IMR-90 (cell line): ENCODE data around the gene PEX6. TPM values are rescaled to one million over a fixed set of nuclear protein-coding genes. Genes with fewer than 3 reads are reported as not detected.

Experiments used
- ATAC-seq: fragments of 200-7000 bp; cut with Tn5 transposase; 2 replicates; pipeline ENCODE4 v1.9.1; 2020; ENCODE audit warnings: low read depth, mild to moderate bottlenecking, moderate library complexity
- BruUV-seq: library from RNA; stranded (reverse); fragments of 400-500 nt; replicated peaks from 2 replicates; lab custom pipeline; 2021; lab: Mats Ljungman, UMichigan
- CTCF ChIA-PET: fragments of 300-600 bp; formaldehyde crosslinking; extraction: SDS; loops from one replicate; lab custom pipeline; 2021; ENCODE audit warnings: antibody characterized with exemption; lab: Yijun Ruan, JAX
- POLR2A ChIA-PET: fragments of 300-600 bp; sonication (Branson Sonifier 250); formaldehyde crosslinking; loops from one replicate; lab custom pipeline; 2022; ENCODE audit warnings: antibody characterized with exemption; ENCODE audit not compliant: unreplicated experiment; lab: Charles Lee
- DNase-seq: peaks from one replicate; pipeline ENCODE4 v3.0.0; 2013
- H2AFZ ChIP-seq: replicated peaks from 2 replicates; pipeline ENCODE3; 2013; ENCODE audit warnings: low read length, mild to moderate bottlenecking; ENCODE audit not compliant: poor library complexity
- H2AK5ac ChIP-seq: 2 replicates; pipeline ENCODE4 v1.6.1; 2013; ENCODE audit warnings: low read depth, low read length, inconsistent platforms
- H2AK9ac ChIP-seq: replicated peaks from 2 replicates; pipeline ENCODE3; 2013; ENCODE audit warnings: mild to moderate bottlenecking, low read depth, low read length, moderate library complexity; ENCODE audit not compliant: poor library complexity
- H2BK120ac ChIP-seq: 2 replicates; pipeline ENCODE4 v1.6.1; 2013; ENCODE audit warnings: low read depth, low read length, inconsistent platforms
- H2BK15ac ChIP-seq: 3 replicates; pipeline ENCODE4 v1.6.1; 2013; ENCODE audit warnings: low read depth, low read length, inconsistent platforms
- H2BK20ac ChIP-seq: 2 replicates; pipeline ENCODE4 v1.6.1; 2013; ENCODE audit warnings: low read depth, mild to moderate bottlenecking, inconsistent platforms, low read length, moderate library complexity
- H2BK5ac ChIP-seq: 2 replicates; pipeline ENCODE4 v1.6.1; 2013; ENCODE audit warnings: mild to moderate bottlenecking, low read depth, low read length, inconsistent platforms; ENCODE audit not compliant: poor library complexity, severe bottlenecking
- H3K14ac ChIP-seq: replicated peaks from 2 replicates; pipeline ENCODE4 v1.6.1; 2013; ENCODE audit warnings: low read depth, low read length, inconsistent platforms
- H3K18ac ChIP-seq: 2 replicates; pipeline ENCODE4 v1.6.1; 2013; ENCODE audit warnings: low read depth, low read length, control low read depth
- H3K23ac ChIP-seq: 2 replicates; pipeline ENCODE4 v1.6.1; 2013; ENCODE audit warnings: low read depth, low read length, inconsistent platforms
- H3K27ac ChIP-seq: 2 replicates; pipeline ENCODE4 v1.5.1; 2013; ENCODE audit warnings: mild to moderate bottlenecking, control low read depth, low read length; ENCODE audit not compliant: insufficient read depth
- H3K27me3 ChIP-seq: 2 replicates; pipeline ENCODE4 v1.6.1; 2013; ENCODE audit warnings: low read length; ENCODE audit not compliant: control insufficient read depth, insufficient read depth
- H3K36me3 ChIP-seq: 2 replicates; pipeline ENCODE4 v1.6.1; 2013; ENCODE audit warnings: low read length, mixed read lengths; ENCODE audit not compliant: control insufficient read depth, insufficient read depth
- H3K4ac ChIP-seq: 2 replicates; pipeline ENCODE4 v1.6.1; 2013; ENCODE audit warnings: low read depth, low read length, inconsistent platforms
- H3K4me1 ChIP-seq: 2 replicates; pipeline ENCODE4 v1.6.1; 2013; ENCODE audit warnings: low read length, mixed read lengths; ENCODE audit not compliant: control insufficient read depth, insufficient read depth
- H3K4me2 ChIP-seq: 2 replicates; pipeline ENCODE4 v1.6.1; 2013; ENCODE audit warnings: low read depth, mild to moderate bottlenecking, control low read depth, low read length, moderate library complexity
- H3K4me3 ChIP-seq: 2 replicates; pipeline ENCODE4 v1.5.1; 2013; ENCODE audit warnings: low read depth, mild to moderate bottlenecking, control low read depth, low read length, moderate library complexity; ENCODE audit not compliant: insufficient read depth
- H3K56ac ChIP-seq: 2 replicates; pipeline ENCODE4 v1.6.1; 2013; ENCODE audit warnings: low read length, inconsistent platforms; ENCODE audit not compliant: insufficient read depth; ENCODE audit errors: extremely low read depth
- H3K79me1 ChIP-seq, 2 experiments: 2 replicates each; pipeline ENCODE4 v1.6.1; 2013; ENCODE audit warnings: low read length in 2 of 2, inconsistent platforms in 1 of 2, low read depth in 1 of 2
- H3K9ac ChIP-seq: 2 replicates; pipeline ENCODE4 v1.6.1; 2013; ENCODE audit warnings: low read depth, low read length, control low read depth
- H3K9me1 ChIP-seq: 2 replicates; pipeline ENCODE4 v1.6.1; 2013; ENCODE audit warnings: low read length, inconsistent platforms; ENCODE audit not compliant: insufficient read depth
- H3K9me3 ChIP-seq: 2 replicates; pipeline ENCODE4 v1.6.1; 2013; ENCODE audit warnings: low read length; ENCODE audit not compliant: control insufficient read depth, insufficient read depth
- H4K20me1 ChIP-seq: 2 replicates; pipeline ENCODE4 v1.6.1; 2013; ENCODE audit warnings: low read length, inconsistent platforms; ENCODE audit not compliant: insufficient read depth
- H4K5ac ChIP-seq: 2 replicates; pipeline ENCODE4 v1.6.1; 2013; ENCODE audit warnings: mild to moderate bottlenecking, low read depth, low read length, control low read depth
- H4K8ac ChIP-seq, 2 experiments: 2 replicates each; pipeline ENCODE4 v1.6.1; 2013; ENCODE audit warnings: low read depth in 2 of 2, low read length in 2 of 2, control low read depth in 1 of 2, inconsistent platforms in 1 of 2
- H4K91ac ChIP-seq: 2 replicates; pipeline ENCODE4 v1.6.1; 2013; ENCODE audit warnings: low read depth, low read length, inconsistent platforms; ENCODE audit not compliant: insufficient read depth
- CEBPB ChIP-seq: IDR thresholded peaks from 2 replicates; pipeline ENCODE4 v1.6.1; 2012; ENCODE audit warnings: low read depth, low read length, improper control_type of control experiment
- RAD21 ChIP-seq: IDR thresholded peaks from 2 replicates; pipeline ENCODE4 v1.6.1; 2012; ENCODE audit warnings: low read length, improper control_type of control experiment
- RCOR1 ChIP-seq: IDR thresholded peaks from 2 replicates; pipeline ENCODE4 v1.6.1; 2012; ENCODE audit warnings: mild to moderate bottlenecking, low read length, improper control_type of control experiment; ENCODE audit not compliant: insufficient replicate concordance
- SMC3 ChIP-seq: fragments of 150-350 bp; IDR thresholded peaks from 2 replicates; pipeline ENCODE4 v1.6.1; 2016; ENCODE audit warnings: low read depth, mild to moderate bottlenecking, antibody characterized with exemption, low read length, moderate library complexity
- WGBS, 2 experiments: methylation state at CpG; one replicate each; pipeline versions ENCODE4 v1.1.5 to v1.1.7; 2013; ENCODE audit warnings: missing lambda C conversion rate in 2 of 2; ENCODE audit not compliant: insufficient read length in 1 of 2; ENCODE audit errors: extremely low coverage in 2 of 2; 5-methylcytosine and 5-hydroxymethylcytosine counted together
- dilution Hi-C: fragments of 300-500 bp; cut with HindIII; formaldehyde crosslinking; loops from one replicate; pipeline ENCODE4 v1.14.3; 2018; ENCODE audit warnings: low sequenced_read_pairs; ENCODE audit not compliant: unreplicated experiment
- in situ Hi-C: fragments of 300-500 bp; cut with MboI; formaldehyde crosslinking; loops from 3 replicates; pipeline ENCODE4 v1.14.3; 2019; ENCODE audit warnings: low sequenced_read_pairs, inconsistent platforms, mixed read lengths
- intact Hi-C: fragments of 100-400 bp; cut with micrococcal nuclease; formaldehyde crosslinking; loops from 2 replicates; pipeline ENCODE4 v1.10.0; 2022
- polyA plus RNA-seq, 3 experiments: library from polyadenylated mRNA; depleted of rRNA; stranded (reverse); fragments of >200 nt; gene quantifications; 2 replicates each; pipeline ENCODE4 v1.2.3, GENCODE V29; 2012; ENCODE audit warnings: low replicate concordance in 1 of 3
- total RNA-seq: library from RNA; depleted of rRNA; stranded (reverse); fragments of >200 nt; gene quantifications from 2 replicates; pipeline ENCODE4 v1.2.3, GENCODE V29; 2012
- TF ChIP-seq, protein P1 (sequence below): conservative IDR thresholded peaks from 2 replicates; pipeline ENCODE4 v1.5.1; 2012; ENCODE audit warnings: mild to moderate bottlenecking, low read depth, low read length, improper control_type of control experiment
- TF ChIP-seq, protein P2 (sequence below): fragments of 150-350 bp; IDR thresholded peaks from 2 replicates; pipeline ENCODE4 v1.6.1; 2017; ENCODE audit warnings: mild to moderate bottlenecking, antibody characterized with exemption, low read length, low read depth

The PEX6 gene
- total and polyA plus RNA-seq, 2 of the 4 experiments (the other 2 are of a cell fraction): 10.4 to 10.6 TPM

DNA sequence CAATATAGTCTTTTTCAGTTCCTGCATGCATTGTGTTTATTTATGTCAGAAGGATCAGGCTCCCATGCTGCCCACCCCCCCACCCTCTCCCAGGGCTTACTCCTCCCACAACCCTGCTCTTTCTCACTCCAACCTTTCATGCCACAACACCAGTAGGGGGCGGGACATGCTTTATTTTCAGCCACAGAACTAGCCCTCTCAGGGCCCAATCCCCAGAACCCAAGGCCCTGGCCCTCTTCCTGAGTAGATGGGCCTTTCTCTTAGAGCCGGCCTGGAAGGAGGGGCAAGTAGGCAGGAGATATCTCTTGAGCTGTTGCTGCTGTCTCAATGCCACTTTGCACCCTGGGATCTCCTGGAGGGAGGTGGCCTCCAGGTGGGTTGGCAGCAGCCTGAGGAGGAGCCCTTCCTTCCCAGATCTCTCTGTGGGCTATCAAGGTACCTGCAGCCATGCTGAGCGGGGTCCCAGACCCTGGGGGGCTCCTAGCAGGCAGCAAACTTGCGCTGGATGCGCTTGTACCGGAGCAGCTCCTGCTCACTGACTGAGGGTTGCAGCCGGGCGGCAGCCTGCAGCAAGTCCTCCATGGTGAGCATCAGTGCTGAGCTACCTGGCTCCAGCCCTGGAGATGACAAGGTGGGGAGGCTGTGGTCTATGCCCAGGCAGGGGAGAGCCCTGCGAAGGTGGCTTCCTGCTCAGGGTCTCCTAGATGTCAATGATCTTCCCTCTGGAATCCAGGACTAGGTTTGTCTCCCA lies 15.0 kb downstream of the PEX6 start:
- 93% methylated on average over 6 of the region's 9 CpGs; no CpG with 5 or more reads in 1 of the 2 experiments for WGBS, 2 experiments
- no peak overlapping the region for H3K23ac ChIP-seq
- no peak overlapping the region for H2AK5ac ChIP-seq
- BruUV-seq: TSS peak; percentile 66
- no peaks in the 10 kb centered on the region for H3K27me3 ChIP-seq
- H4K5ac ChIP-seq: no peak overlapping the region
- H3K9me1 ChIP-seq: peaks cover under 1% of the 10 kb centered on the region; the same call in 1 of the 2 replicates
- CTCF ChIA-PET: no interaction called here
- H2BK20ac ChIP-seq: no peak overlapping the region
- H2BK15ac ChIP-seq: no peak overlapping the region
- H2AK9ac ChIP-seq: no peak overlapping the region
- DNase-seq (peak; percentile 58), ATAC-seq (peak; percentile 87)
- H3K4me3 ChIP-seq: no peak overlapping the region
- H3K18ac ChIP-seq: no peak overlapping the region
- H2AFZ ChIP-seq: no peak overlapping the region
- H4K91ac ChIP-seq: no peak overlapping the region
- H3K27ac ChIP-seq: 0 out of 2 replicates have a peak overlapping the region, but pooled peaks have one; percentile 3
- in situ Hi-C loops: no loop called here
- no peak overlapping the region for H3K14ac ChIP-seq
- H4K20me1 ChIP-seq: no peaks in the 10 kb centered on the region
- no peak overlapping the region for H3K56ac ChIP-seq
- H3K4me1 ChIP-seq: peaks cover 7% of the 10 kb centered on the region; the same call in 1 of the 2 replicates
- no peak overlapping the region for H3K4ac ChIP-seq
- peaks cover 47% of the 10 kb centered on the region for H3K36me3 ChIP-seq
- peaks cover 0 to 7% of the 10 kb centered on the region in 2 experiments; a peak in 1 of 4 replicates for H3K79me1 ChIP-seq
- 0 out of 2 replicates have a peak overlapping the region, but pooled peaks have one; percentile 28 for H3K9ac ChIP-seq
- TF ChIP-seq, protein P1, sequence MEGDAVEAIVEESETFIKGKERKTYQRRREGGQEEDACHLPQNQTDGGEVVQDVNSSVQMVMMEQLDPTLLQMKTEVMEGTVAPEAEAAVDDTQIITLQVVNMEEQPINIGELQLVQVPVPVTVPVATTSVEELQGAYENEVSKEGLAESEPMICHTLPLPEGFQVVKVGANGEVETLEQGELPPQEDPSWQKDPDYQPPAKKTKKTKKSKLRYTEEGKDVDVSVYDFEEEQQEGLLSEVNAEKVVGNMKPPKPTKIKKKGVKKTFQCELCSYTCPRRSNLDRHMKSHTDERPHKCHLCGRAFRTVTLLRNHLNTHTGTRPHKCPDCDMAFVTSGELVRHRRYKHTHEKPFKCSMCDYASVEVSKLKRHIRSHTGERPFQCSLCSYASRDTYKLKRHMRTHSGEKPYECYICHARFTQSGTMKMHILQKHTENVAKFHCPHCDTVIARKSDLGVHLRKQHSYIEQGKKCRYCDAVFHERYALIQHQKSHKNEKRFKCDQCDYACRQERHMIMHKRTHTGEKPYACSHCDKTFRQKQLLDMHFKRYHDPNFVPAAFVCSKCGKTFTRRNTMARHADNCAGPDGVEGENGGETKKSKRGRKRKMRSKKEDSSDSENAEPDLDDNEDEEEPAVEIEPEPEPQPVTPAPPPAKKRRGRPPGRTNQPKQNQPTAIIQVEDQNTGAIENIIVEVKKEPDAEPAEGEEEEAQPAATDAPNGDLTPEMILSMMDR: peak; percentile 42
- TF ChIP-seq SMC3 (peak; percentile 44), RAD21 (peak; percentile 50), CEBPB (no peak), RCOR1 (no peak)
- TF ChIP-seq, protein P2, sequence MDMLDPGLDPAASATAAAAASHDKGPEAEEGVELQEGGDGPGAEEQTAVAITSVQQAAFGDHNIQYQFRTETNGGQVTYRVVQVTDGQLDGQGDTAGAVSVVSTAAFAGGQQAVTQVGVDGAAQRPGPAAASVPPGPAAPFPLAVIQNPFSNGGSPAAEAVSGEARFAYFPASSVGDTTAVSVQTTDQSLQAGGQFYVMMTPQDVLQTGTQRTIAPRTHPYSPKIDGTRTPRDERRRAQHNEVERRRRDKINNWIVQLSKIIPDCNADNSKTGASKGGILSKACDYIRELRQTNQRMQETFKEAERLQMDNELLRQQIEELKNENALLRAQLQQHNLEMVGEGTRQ: no peak
- no peaks in the 10 kb centered on the region for H3K9me3 ChIP-seq
- H4K8ac ChIP-seq: no peak overlapping the region
- intact Hi-C loops: no loop called here
- POLR2A ChIA-PET: no interaction called here
- no peak overlapping the region for H2BK5ac ChIP-seq
- dilution Hi-C loops: no loop called here
- no peak overlapping the region for H3K4me2 ChIP-seq
- H2BK120ac ChIP-seq: no peak overlapping the region
